HEK293 (cell line): ENCODE results near the gene TDRD9.

ENCODE experiments used
- CTCF ChIA-PET: fragments of 350-600 bp; formaldehyde crosslinking; extraction: SDS; loops from one replicate; lab custom pipeline; 2021; ENCODE audit warnings: antibody characterized with exemption; lab: Yijun Ruan, JAX
- POLR2A ChIA-PET: fragments of 300-600 bp; formaldehyde crosslinking; extraction: SDS; loops from one replicate; lab custom pipeline; 2020; ENCODE audit warnings: antibody characterized with exemption, inconsistent platforms; lab: Yijun Ruan, JAX
- H3K27ac ChIP-seq: fragments of 200-500 bp; sonication (Bioruptor generic); 2 replicates; pipeline ENCODE4 v1.5.1; 2014; ENCODE audit warnings: low read depth, low read length, control low read depth, inconsistent platforms; ENCODE audit errors: extremely low read depth
- H3K36me3 ChIP-seq, 2 experiments: fragments of 200-500 bp in 1 of 2; sonication (Bioruptor generic) in 1 of 2; 1 replicate in 1 of 2; 2 replicates in 1 of 2; pipeline ENCODE4 v1.5.1; 2014 to 2017; ENCODE audit warnings: inconsistent platforms in 2 of 2, low read length in 2 of 2; ENCODE audit not compliant: control insufficient read depth in 2 of 2, insufficient read depth in 1 of 2
- H3K4me1 ChIP-seq: fragments of 200-500 bp; sonication (Bioruptor generic); 2 replicates; pipeline ENCODE4 v1.5.1; 2014; ENCODE audit warnings: mild to moderate bottlenecking, low read length, inconsistent platforms; ENCODE audit not compliant: control insufficient read depth, insufficient read depth
- H3K4me3 ChIP-seq: 2 replicates; pipeline ENCODE4 v1.5.1; 2011; ENCODE audit warnings: low read depth, mild to moderate bottlenecking, control low read depth, low read length, moderate library complexity
- H3K9me3 ChIP-seq: fragments of 200-500 bp; sonication (Bioruptor generic); 2 replicates; pipeline ENCODE4 v1.5.1; 2014; ENCODE audit warnings: low read depth, low read length, inconsistent platforms; ENCODE audit not compliant: control insufficient read depth, insufficient read depth
- GLIS1 ChIP-seq: fragments of 450-650 bp; formaldehyde crosslinking; IDR thresholded peaks from 2 replicates; pipeline ENCODE4 v1.5.1; 2016; ENCODE audit warnings: missing biosample characterization, missing genetic modification characterization
- SCRT1 ChIP-seq: fragments of 450-650 bp; formaldehyde crosslinking; IDR thresholded peaks from 2 replicates; pipeline ENCODE4 v1.5.1; 2016; ENCODE audit warnings: missing biosample characterization, missing genetic modification characterization, borderline replicate concordance
- ZFP37 ChIP-seq: fragments of 450-650 bp; formaldehyde crosslinking; IDR thresholded peaks from 2 replicates; pipeline ENCODE4 v1.5.1; 2016; ENCODE audit warnings: missing biosample characterization, missing genetic modification characterization
- ZIC2 ChIP-seq: fragments of 450-650 bp; formaldehyde crosslinking; IDR thresholded peaks from 2 replicates; pipeline ENCODE4 v1.5.1; 2016; ENCODE audit warnings: missing biosample characterization, missing genetic modification characterization
- ZNF121 ChIP-seq: fragments of 450-650 bp; formaldehyde crosslinking; IDR thresholded peaks from 2 replicates; pipeline ENCODE4 v1.5.1; 2016; ENCODE audit warnings: missing biosample characterization, missing genetic modification characterization
- ZNF132 ChIP-seq: fragments of 450-650 bp; formaldehyde crosslinking; IDR thresholded peaks from 2 replicates; pipeline ENCODE4 v1.5.1; 2017; ENCODE audit warnings: missing biosample characterization, missing genetic modification characterization, borderline replicate concordance
- ZNF138 ChIP-seq: fragments of 450-650 bp; formaldehyde crosslinking; IDR thresholded peaks from 2 replicates; pipeline ENCODE4 v1.5.1; 2016; ENCODE audit warnings: missing biosample characterization, missing genetic modification characterization, borderline replicate concordance
- ZNF292 ChIP-seq: fragments of 450-650 bp; formaldehyde crosslinking; IDR thresholded peaks from 2 replicates; pipeline ENCODE4 v1.5.1; 2016; ENCODE audit warnings: low read depth, missing biosample characterization, missing genetic modification characterization, borderline replicate concordance
- ZNF560 ChIP-seq: fragments of 450-650 bp; formaldehyde crosslinking; IDR thresholded peaks from 2 replicates; pipeline ENCODE4 v1.5.1; 2017; ENCODE audit warnings: missing biosample characterization, missing genetic modification characterization, borderline replicate concordance
- ZNF670 ChIP-seq: fragments of 450-650 bp; formaldehyde crosslinking; IDR thresholded peaks from 2 replicates; pipeline ENCODE4 v1.5.1; 2016; ENCODE audit warnings: missing biosample characterization, missing genetic modification characterization, low read depth
- ZNF768 ChIP-seq: fragments of 450-650 bp; formaldehyde crosslinking; IDR thresholded peaks from 2 replicates; pipeline ENCODE4 v1.5.1; 2018; ENCODE audit warnings: missing biosample characterization, mild to moderate bottlenecking, missing genetic modification characterization
- TF ChIP-seq, protein P1 (sequence below): fragments of 450-650 bp; formaldehyde crosslinking; optimal IDR thresholded peaks from 2 replicates; pipeline ENCODE3; 2016; ENCODE audit warnings: missing biosample characterization, mild to moderate bottlenecking, missing genetic modification characterization
- TF ChIP-seq, protein P2 (sequence below): fragments of 450-650 bp; formaldehyde crosslinking; IDR thresholded peaks from 2 replicates; pipeline ENCODE4 v1.5.1; 2016; ENCODE audit warnings: missing biosample characterization, missing genetic modification characterization
- TF ChIP-seq, protein P3 (sequence below): fragments of 450-650 bp; formaldehyde crosslinking; IDR thresholded peaks from 2 replicates; pipeline ENCODE4 v1.5.1; 2016; ENCODE audit warnings: missing biosample characterization, missing genetic modification characterization

TDRD9 gene

DNA sequence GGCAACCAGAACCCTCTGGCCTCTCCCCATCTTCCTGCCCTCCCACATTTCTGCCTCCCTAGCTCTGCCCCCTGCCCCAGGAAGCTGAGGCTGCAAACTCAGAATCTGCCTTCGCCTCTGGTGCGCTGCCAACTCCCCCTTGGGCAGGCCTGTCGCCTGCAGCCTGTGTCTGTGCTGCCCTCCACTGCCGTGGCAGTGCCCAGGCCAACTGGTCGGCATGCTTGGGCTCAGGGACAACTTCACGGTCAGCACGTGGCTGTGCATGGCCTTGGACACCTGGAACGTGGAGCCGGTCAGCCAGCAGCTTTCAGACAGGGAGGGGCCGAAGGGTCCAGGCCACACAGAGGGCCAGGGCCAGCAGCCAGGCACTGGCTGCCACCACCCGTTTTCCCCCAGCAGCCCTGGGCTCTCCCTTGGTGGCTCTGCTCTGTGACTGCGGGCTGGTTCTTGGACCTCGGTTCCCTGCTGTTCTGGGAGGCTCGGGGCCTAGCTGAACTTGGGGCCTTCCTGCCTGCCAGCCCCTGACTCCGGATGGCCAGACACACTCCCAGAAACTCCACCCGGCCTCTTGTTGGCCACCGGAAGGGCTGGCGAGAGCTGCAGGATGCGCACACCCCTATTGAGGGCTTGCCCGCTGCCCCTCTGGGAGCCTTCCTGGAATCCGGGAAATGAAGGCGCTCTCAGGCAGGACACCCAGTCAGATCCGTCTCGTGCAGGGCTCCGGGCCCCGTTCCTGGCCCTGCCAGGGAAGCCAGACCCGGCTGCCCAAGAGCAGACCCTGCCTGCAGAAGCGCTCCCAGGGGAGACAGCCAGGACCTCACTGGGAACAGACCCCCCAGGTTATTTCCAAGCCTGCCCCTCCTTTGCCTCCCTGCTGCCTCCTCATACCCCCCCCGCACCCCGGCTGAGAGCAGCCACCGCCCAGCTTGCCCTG lies 46.7 kb upstream of the TDRD9 start:
- H3K36me3 ChIP-seq, result no peaks in the 10 kb centered on the region
- H3K9me3 ChIP-seq, result no peaks in the 10 kb centered on the region
- TF ChIP-seq ZIC2 (peak; percentile 19; the same call in 1 of the 2 replicates), GLIS1 (tag by site-specific recombination) (peak; percentile 59), ZNF560 (tag by site-specific recombination) (no peak)
- no peak overlapping the region for H3K4me3 ChIP-seq
- POLR2A ChIA-PET, result interaction anchor here (1.1 kb wide), 1 partner anchor 166 kb away, joined by 3 read pairs; the partner anchor contains the start of genes XRCC3 and ZFYVE21
- H3K4me1 ChIP-seq, result no peaks in the 10 kb centered on the region
- CTCF ChIA-PET, result interaction anchor here (0.7 to 2.7 kb wide), 2 partner anchors 19 to 737 kb away, joined by 3 to 17 read pairs; no protein-coding TSS in a partner anchor
- H3K27ac ChIP-seq, result no peak overlapping the region

GRCh38 chr14:103882503-103883262 lies 45.6 kb upstream of the TDRD9 start:
- TF ChIP-seq, protein P1, sequence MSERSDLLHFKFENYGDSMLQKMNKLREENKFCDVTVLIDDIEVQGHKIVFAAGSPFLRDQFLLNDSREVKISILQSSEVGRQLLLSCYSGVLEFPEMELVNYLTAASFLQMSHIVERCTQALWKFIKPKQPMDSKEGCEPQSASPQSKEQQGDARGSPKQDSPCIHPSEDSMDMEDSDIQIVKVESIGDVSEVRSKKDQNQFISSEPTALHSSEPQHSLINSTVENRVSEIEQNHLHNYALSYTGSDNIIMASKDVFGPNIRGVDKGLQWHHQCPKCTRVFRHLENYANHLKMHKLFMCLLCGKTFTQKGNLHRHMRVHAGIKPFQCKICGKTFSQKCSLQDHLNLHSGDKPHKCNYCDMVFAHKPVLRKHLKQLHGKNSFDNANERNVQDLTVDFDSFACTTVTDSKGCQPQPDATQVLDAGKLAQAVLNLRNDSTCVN, result no peak
- H3K27ac ChIP-seq, result no peak overlapping the region
- CTCF ChIA-PET, result interaction anchor here (0.7 kb wide), 1 partner anchor 736 kb away, joined by 3 read pairs; no protein-coding TSS in a partner anchor
- no peaks in the 10 kb centered on the region for H3K36me3 ChIP-seq
- H3K9me3 ChIP-seq, result no peaks in the 10 kb centered on the region
- no peak overlapping the region for H3K4me3 ChIP-seq
- POLR2A ChIA-PET, result interaction anchor here (1.1 kb wide), 1 partner anchor 167 kb away, joined by 3 read pairs; the partner anchor contains the start of genes XRCC3 and ZFYVE21
- H3K4me1 ChIP-seq, result no peaks in the 10 kb centered on the region

DNA sequence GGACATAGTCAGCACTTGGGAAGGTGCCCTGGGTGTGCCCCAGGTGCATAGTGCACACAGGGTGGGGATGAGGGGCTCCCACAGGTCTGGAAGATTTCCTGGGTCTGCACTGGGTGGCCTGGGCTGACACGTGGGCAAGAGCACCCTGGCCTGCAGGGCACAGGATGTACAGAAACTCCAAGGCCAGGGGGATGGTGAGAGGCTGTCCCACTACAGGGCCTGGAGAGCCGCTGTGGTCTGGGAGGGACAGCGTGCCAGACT lies 45.1 kb upstream of the TDRD9 start:
- Histone ChIP-seq H3K4me3 (no peak overlapping the region), H3K9me3 (no peaks in the 10 kb centered on the region), H3K36me3 (no peaks in the 10 kb centered on the region), H3K27ac (no peak overlapping the region), H3K4me1 (no peaks in the 10 kb centered on the region)
- POLR2A ChIA-PET, result no interaction called here
- TF ChIP-seq SCRT1 (tag by site-specific recombination) (no peak), ZNF768 (tag by site-specific recombination) (no peak), ZNF292 (tag by site-specific recombination) (no peak), ZNF132 (tag by site-specific recombination) (no peak), ZNF138 (no peak), ZFP37 (tag by site-specific recombination) (no peak), ZNF670 (no peak), ZNF121 (tag by site-specific recombination) (no peak)
- TF ChIP-seq, protein P2, sequence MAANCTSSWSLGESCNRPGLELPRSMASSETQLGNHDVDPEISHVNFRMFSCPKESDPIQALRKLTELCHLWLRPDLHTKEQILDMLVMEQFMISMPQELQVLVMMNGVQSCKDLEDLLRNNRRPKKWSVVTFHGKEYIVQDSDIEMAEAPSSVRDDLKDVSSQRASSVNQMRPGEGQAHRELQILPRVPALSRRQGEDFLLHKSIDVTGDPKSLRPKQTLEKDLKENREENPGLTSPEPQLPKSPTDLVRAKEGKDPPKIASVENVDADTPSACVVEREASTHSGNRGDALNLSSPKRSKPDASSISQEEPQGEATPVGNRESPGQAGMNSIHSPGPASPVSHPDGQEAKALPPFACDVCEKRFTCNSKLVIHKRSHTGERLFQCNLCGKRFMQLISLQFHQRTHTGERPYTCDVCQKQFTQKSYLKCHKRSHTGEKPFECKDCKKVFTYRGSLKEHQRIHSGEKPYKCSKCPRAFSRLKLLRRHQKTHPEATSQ (tag by site-specific recombination), result no peak
- TF ChIP-seq, protein P3, sequence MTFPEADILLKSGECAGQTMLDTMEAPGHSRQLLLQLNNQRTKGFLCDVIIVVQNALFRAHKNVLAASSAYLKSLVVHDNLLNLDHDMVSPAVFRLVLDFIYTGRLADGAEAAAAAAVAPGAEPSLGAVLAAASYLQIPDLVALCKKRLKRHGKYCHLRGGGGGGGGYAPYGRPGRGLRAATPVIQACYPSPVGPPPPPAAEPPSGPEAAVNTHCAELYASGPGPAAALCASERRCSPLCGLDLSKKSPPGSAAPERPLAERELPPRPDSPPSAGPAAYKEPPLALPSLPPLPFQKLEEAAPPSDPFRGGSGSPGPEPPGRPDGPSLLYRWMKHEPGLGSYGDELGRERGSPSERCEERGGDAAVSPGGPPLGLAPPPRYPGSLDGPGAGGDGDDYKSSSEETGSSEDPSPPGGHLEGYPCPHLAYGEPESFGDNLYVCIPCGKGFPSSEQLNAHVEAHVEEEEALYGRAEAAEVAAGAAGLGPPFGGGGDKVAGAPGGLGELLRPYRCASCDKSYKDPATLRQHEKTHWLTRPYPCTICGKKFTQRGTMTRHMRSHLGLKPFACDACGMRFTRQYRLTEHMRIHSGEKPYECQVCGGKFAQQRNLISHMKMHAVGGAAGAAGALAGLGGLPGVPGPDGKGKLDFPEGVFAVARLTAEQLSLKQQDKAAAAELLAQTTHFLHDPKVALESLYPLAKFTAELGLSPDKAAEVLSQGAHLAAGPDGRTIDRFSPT (tag by site-specific recombination), result no peak
- CTCF ChIA-PET, result interaction anchor here (0.8 kb wide), 1 partner anchor 1112 kb away, joined by 4 read pairs; no protein-coding TSS in a partner anchor
